Kidney epithelial cell (primary cell): Measurements from ENCODE around the gene SKIC8. TPM values are rescaled to one million over a fixed set of nuclear protein-coding genes. Genes with fewer than 3 reads are reported as not detected.

Experiments used
- DNase-seq: peaks from one replicate; pipeline ENCODE4 v3.0.0-alpha.2; 2010; ENCODE audit warnings: low read depth
- H3K27me3 ChIP-seq: 2 replicates; pipeline ENCODE4 v1.6.0; 2011; ENCODE audit warnings: low read length; ENCODE audit not compliant: control insufficient read depth, insufficient read depth
- H3K36me3 ChIP-seq: 2 replicates; pipeline ENCODE4 v1.5.1; 2011; ENCODE audit warnings: low read length; ENCODE audit not compliant: control insufficient read depth, insufficient read depth
- H3K4me3 ChIP-seq: 2 replicates; pipeline ENCODE4 v1.5.1; 2011; ENCODE audit warnings: low read depth, mild to moderate bottlenecking, control low read depth, low read length
- CTCF ChIP-seq: IDR thresholded peaks from 2 replicates; pipeline ENCODE4 v1.5.1; 2011; ENCODE audit warnings: mild to moderate bottlenecking, moderate library complexity, low read length, control low read depth, inconsistent platforms; ENCODE audit not compliant: insufficient read depth, poor library complexity, severe bottlenecking
- total RNA-seq: library from RNA; depleted of rRNA; stranded (reverse); fragments of >200 nt; gene quantifications from 2 replicates; pipeline ENCODE4 v1.2.3, GENCODE V29; 2015

Gene SKIC8
- total RNA-seq, 1 donor from 2014 or later, result 51.1 TPM

- Histone ChIP-seq H3K27me3 (no peaks in the 10 kb centered on the region), H3K36me3 (no peaks in the 10 kb centered on the region), H3K4me3 (no peak overlapping the region)
- TF ChIP-seq CTCF, result no peak
- DNase-seq, result no peak
These were observed 18.9 kb downstream of the SKIC8 start for GRCh38 chr15:78280319-78281072.

GRCh38 chr15:78276064-78276943 is 23.1 kb downstream of the SKIC8 start:
- no peaks in the 10 kb centered on the region for H3K27me3 ChIP-seq
- TF ChIP-seq CTCF, result no peak
- DNase-seq, result no peak
- no peaks in the 10 kb centered on the region for H3K36me3 ChIP-seq
- H3K4me3 ChIP-seq, result no peak overlapping the region

DNA sequence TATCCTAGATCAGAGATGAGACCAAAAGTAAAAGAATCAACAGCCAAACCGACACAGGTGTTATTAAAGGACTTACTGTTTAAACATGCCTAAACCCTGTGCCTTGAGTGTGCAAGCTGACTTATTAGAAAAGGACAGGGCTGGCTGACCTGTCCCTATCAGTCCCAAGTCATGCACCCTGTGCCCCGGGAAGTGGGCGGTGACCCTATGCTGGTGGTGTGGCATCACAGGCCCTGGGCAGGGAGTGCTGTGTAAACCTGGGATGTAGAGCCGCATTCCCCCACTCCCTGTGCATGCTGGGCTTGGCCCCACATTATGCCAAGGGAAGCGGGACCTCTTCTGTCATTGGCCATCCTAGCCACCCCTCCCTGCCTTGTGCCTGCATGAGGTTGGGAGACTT is 24.4 kb downstream of the SKIC8 start:
- no peak for TF ChIP-seq CTCF
- Histone ChIP-seq H3K36me3 (no peaks in the 10 kb centered on the region), H3K4me3 (no peak overlapping the region), H3K27me3 (no peaks in the 10 kb centered on the region)
- DNase-seq, result no peak

GRCh38 chr15:78272776-78273175 is 26.6 kb downstream of the SKIC8 start:
- no peak for TF ChIP-seq CTCF
- DNase-seq, result no peak
- no peaks in the 10 kb centered on the region for H3K36me3 ChIP-seq
- no peaks in the 10 kb centered on the region for H3K27me3 ChIP-seq
- H3K4me3 ChIP-seq, result no peak overlapping the region

GRCh38 chr15:78272316-78272715 is 27.1 kb downstream of the SKIC8 start:
- TF ChIP-seq CTCF, result no peak
- H3K4me3 ChIP-seq, result no peak overlapping the region
- no peaks in the 10 kb centered on the region for H3K36me3 ChIP-seq
- DNase-seq, result no peak
- H3K27me3 ChIP-seq, result no peaks in the 10 kb centered on the region

GRCh38 chr15:78266806-78267205 is 32.6 kb downstream of the SKIC8 start:
- Histone ChIP-seq H3K27me3 (no peaks in the 10 kb centered on the region), H3K4me3 (no peak overlapping the region), H3K36me3 (no peaks in the 10 kb centered on the region)
- no peak for TF ChIP-seq CTCF
- no peak for DNase-seq
